Chondrocyte (in vitro differentiated cells): Measurements from ENCODE around the gene MLXIP. TPM values are rescaled to one million over a fixed set of nuclear protein-coding genes. Genes with fewer than 3 reads are reported as not detected.

Source experiments
- DNase-seq: peaks from one replicate; pipeline ENCODE4 v3.0.0; 2021; ENCODE audit warnings: mixed read lengths, low spot score
- H3K27ac Mint-ChIP-seq: one replicate; pipeline ENCODE4 v1.8.0; 2021; ENCODE audit warnings: mild to moderate bottlenecking, moderate library complexity, mixed read lengths; ENCODE audit not compliant: unreplicated experiment
- H3K27me3 Mint-ChIP-seq: 2 replicates; pipeline ENCODE4 v1.8.0; 2021; ENCODE audit warnings: low read depth, mixed read lengths
- H3K36me3 Mint-ChIP-seq: 2 replicates; pipeline ENCODE4 v1.8.0; 2021; ENCODE audit warnings: low read depth, mixed read lengths
- H3K4me1 Mint-ChIP-seq: 2 replicates; pipeline ENCODE4 v1.8.0; 2021; ENCODE audit warnings: low read depth, mild to moderate bottlenecking, mixed read lengths
- H3K4me3 Mint-ChIP-seq: one replicate; pipeline ENCODE4 v1.8.0; 2021; ENCODE audit warnings: mild to moderate bottlenecking, moderate library complexity, mixed read lengths; ENCODE audit not compliant: unreplicated experiment
- H3K9me3 Mint-ChIP-seq: 2 replicates; pipeline ENCODE4 v1.8.0; 2021; ENCODE audit warnings: low read depth, mixed read lengths
- CTCF ChIP-seq: fragments of 200-600 bp; sonication (generic); IDR thresholded peaks from 2 replicates; pipeline ENCODE4 v1.5.0; 2021; ENCODE audit warnings: antibody characterized with exemption, mild to moderate bottlenecking, moderate library complexity
- long read RNA-seq: library from polyadenylated mRNA; stranded (forward); transcript quantifications from one replicate; pipeline ENCODE4 v2.0.0, GENCODE V29; 2021
- total RNA-seq: library from RNA; stranded (reverse); gene quantifications from 3 replicates; pipeline ENCODE4 v1.2.1, GENCODE V29; 2021

The MLXIP gene
- total RNA-seq: 58.8 to 62.8 TPM (median 61.7 TPM) in 3 replicates
- long read RNA-seq, full-length matches to known transcripts: 47 of 133 reads
- long read RNA-seq, partial matches to known transcripts: 53 of 133 reads
- long read RNA-seq, other reads (novel, unspliced or antisense): 33 of 133 reads

GRCh38 chr12:122078141-122079032, at the start of gene MLXIP:
Gene MLXIP, plus strand, starts transcription at chr12:122078756. Its CDS starts 98 bp downstream, at chr12:122078854.
- Mint-ChIP-seq H3K27ac (peak within 1 kb of the TSS; percentile 91), H3K36me3 (peaks cover 1% of the 10 kb centered on the region), H3K4me3 (peak within 1 kb of the TSS; percentile 79), H3K9me3 (no peaks in the 10 kb centered on the region), H3K4me1 (peaks cover 43% of the 10 kb centered on the region), H3K27me3 (no peaks in the 10 kb centered on the region)
- DNase-seq: peak; percentile 96
- no peak for TF ChIP-seq CTCF

- no peak overlapping the region for H3K27ac Mint-ChIP-seq
- no peaks in the 10 kb centered on the region for H3K9me3 Mint-ChIP-seq
- H3K27me3 Mint-ChIP-seq: no peaks in the 10 kb centered on the region
- no peaks in the 10 kb centered on the region for H3K4me1 Mint-ChIP-seq
- DNase-seq: no peak
- H3K36me3 Mint-ChIP-seq: no peaks in the 10 kb centered on the region
- no peak overlapping the region for H3K4me3 Mint-ChIP-seq
- TF ChIP-seq CTCF: no peak
Measured at GRCh38 chr12:122028905-122029560, 49.5 kb upstream of the MLXIP start.

- TF ChIP-seq CTCF: no peak
Measured at GRCh38 chr12:122029620-122030423, 48.7 kb upstream of the MLXIP start.

GRCh38 chr12:122030424-122031035, 48.0 kb upstream of the MLXIP start:
- no peak overlapping the region for H3K27ac Mint-ChIP-seq
- H3K4me3 Mint-ChIP-seq: no peak overlapping the region
- H3K36me3 Mint-ChIP-seq: peaks cover 1% of the 10 kb centered on the region
- H3K4me1 Mint-ChIP-seq: peaks cover 5% of the 10 kb centered on the region
- H3K27me3 Mint-ChIP-seq: no peaks in the 10 kb centered on the region
- H3K9me3 Mint-ChIP-seq: no peaks in the 10 kb centered on the region
- DNase-seq: no peak
- no peak for TF ChIP-seq CTCF

More at GRCh38 chr12:122029620-122030423, 48.7 kb upstream of the MLXIP start:
- no peak overlapping the region for H3K4me3 Mint-ChIP-seq
- no peaks in the 10 kb centered on the region for H3K9me3 Mint-ChIP-seq
- no peak for DNase-seq
- H3K27me3 Mint-ChIP-seq: no peaks in the 10 kb centered on the region
- H3K36me3 Mint-ChIP-seq: no peaks in the 10 kb centered on the region
- H3K4me1 Mint-ChIP-seq: no peaks in the 10 kb centered on the region
- H3K27ac Mint-ChIP-seq: no peak overlapping the region
